Mesothelial cell of epicardium (in vitro differentiated cells): ENCODE data around the gene MLPH. TPM values are rescaled to one million over a fixed set of nuclear protein-coding genes. Genes with fewer than 3 reads are reported as not detected.

Experiments
- DNase-seq, 2 experiments: peaks; one replicate each; pipeline ENCODE4 v3.0.0; 2021; ENCODE audit warnings: low spot score in 2 of 2; ENCODE audit not compliant: unreplicated experiment in 2 of 2
- H3K27ac Mint-ChIP-seq: 2 replicates; pipeline ENCODE4 v1.8.0; 2021; ENCODE audit warnings: mixed read lengths
- H3K27me3 Mint-ChIP-seq: 2 replicates; pipeline ENCODE4 v1.8.0; 2021; ENCODE audit warnings: low read depth, mixed read lengths
- H3K36me3 Mint-ChIP-seq: 2 replicates; pipeline ENCODE4 v1.8.0; 2021; ENCODE audit warnings: mixed read lengths
- H3K4me1 Mint-ChIP-seq: 2 replicates; pipeline ENCODE4 v1.8.0; 2021; ENCODE audit warnings: mixed read lengths
- H3K4me3 Mint-ChIP-seq: 2 replicates; pipeline ENCODE4 v1.8.0; 2021; ENCODE audit warnings: mild to moderate bottlenecking, moderate library complexity, mixed read lengths
- H3K9me3 Mint-ChIP-seq: 2 replicates; pipeline ENCODE4 v1.8.0; 2021; ENCODE audit warnings: mixed read lengths
- microRNA-seq: library from miRNA; unstranded; fragments of <30 nt; microRNA quantifications from one replicate; pipeline ENCODE4 v1.2.0, GENCODE V29; 2021; ENCODE audit warnings: inconsistent platforms, mixed read lengths
- total RNA-seq: library from RNA; stranded (reverse); gene quantifications from 3 replicates; pipeline ENCODE4 v1.2.1, GENCODE V29; 2021
- TF ChIP-seq, protein P1 (sequence below): fragments of 200-600 bp; sonication (generic); IDR thresholded peaks from one replicate; pipeline ENCODE4 v1.5.0; 2021; ENCODE audit warnings: antibody characterized with exemption; ENCODE audit not compliant: unreplicated experiment

Gene MLPH
- total RNA-seq, 1 donor from 2014 or later, result 6.1 TPM

DNA sequence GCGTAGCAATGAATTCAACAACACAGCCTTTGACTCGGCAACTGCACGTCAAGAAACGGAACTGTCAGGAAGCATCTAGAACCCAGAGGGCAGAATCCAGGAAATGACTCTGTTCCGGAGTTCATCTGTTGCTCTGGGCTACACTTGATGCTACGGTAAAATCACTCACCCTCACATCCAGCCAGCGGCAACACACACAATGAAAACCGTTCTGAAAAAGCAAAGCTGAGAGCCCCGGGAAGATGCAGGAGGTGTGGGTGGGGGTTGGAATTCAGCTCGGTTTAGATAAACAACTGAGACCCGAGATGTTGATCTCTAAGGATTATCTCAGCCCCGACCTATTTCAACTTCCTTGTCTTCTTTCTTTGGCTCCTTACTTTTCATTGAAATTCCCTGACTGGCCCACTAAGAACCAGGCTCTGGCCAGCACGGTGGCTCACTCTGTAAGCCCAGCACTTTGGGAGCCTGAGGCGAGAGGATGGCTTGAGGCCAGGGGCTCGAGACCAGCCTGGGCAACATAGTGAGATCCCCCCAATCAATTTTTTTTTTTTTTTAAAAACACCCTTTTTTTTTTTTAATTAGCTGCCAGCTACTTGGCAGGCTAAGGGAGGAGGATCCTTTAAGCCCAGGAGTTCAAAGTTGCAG lies 116.8 kb downstream of the MLPH start:
- Mint-ChIP-seq H3K9me3 (peaks cover 8% of the 10 kb centered on the region), H3K4me3 (no peak overlapping the region)

DNA sequence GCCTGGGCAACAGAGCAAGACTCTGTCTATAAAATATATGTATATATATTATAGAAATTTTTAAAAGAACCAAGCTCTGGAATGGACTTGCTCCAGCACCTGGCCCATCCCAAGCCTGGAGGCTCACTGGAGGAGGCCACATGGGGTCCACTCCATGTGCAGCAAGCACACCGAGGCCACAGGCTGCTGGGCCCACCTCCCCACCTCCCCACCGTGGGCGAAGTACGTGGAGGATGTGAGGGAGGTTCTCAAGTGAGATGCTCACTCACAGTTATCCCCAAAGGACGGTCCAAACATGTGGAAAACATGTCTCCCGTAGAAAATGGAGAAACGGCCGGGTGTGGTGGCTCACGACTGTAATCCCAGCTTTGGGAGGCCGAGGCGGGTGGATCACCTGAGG lies 117.3 kb downstream of the MLPH start:
- no peak overlapping the region for H3K4me3 Mint-ChIP-seq
- H3K27me3 Mint-ChIP-seq, result peaks cover 15% of the 10 kb centered on the region
- no peaks in the 10 kb centered on the region for H3K36me3 Mint-ChIP-seq
- H3K9me3 Mint-ChIP-seq, result peaks cover 8% of the 10 kb centered on the region
- peaks cover 34% of the 10 kb centered on the region for H3K4me1 Mint-ChIP-seq
- no peak for DNase-seq
- H3K27ac Mint-ChIP-seq, result no peak overlapping the region
- TF ChIP-seq, protein P1, sequence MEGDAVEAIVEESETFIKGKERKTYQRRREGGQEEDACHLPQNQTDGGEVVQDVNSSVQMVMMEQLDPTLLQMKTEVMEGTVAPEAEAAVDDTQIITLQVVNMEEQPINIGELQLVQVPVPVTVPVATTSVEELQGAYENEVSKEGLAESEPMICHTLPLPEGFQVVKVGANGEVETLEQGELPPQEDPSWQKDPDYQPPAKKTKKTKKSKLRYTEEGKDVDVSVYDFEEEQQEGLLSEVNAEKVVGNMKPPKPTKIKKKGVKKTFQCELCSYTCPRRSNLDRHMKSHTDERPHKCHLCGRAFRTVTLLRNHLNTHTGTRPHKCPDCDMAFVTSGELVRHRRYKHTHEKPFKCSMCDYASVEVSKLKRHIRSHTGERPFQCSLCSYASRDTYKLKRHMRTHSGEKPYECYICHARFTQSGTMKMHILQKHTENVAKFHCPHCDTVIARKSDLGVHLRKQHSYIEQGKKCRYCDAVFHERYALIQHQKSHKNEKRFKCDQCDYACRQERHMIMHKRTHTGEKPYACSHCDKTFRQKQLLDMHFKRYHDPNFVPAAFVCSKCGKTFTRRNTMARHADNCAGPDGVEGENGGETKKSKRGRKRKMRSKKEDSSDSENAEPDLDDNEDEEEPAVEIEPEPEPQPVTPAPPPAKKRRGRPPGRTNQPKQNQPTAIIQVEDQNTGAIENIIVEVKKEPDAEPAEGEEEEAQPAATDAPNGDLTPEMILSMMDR, result no peak

More for the DNA sequence above, 116.8 kb downstream of the MLPH start:
- peaks cover 34% of the 10 kb centered on the region for H3K4me1 Mint-ChIP-seq
- H3K36me3 Mint-ChIP-seq, result no peaks in the 10 kb centered on the region
- TF ChIP-seq, protein P1, result no peak
- DNase-seq, result no peak
- H3K27ac Mint-ChIP-seq, result no peak overlapping the region
- H3K27me3 Mint-ChIP-seq, result peaks cover 15% of the 10 kb centered on the region

Small RNA genes lying within 50 kb of the gene (microRNA-seq; reads per million reads assigned to microRNA genes)
- not detected for gene MIR6811

Other genes with a start within 250 kb of the MLPH start
- 544 to 655 TPM (median 645 TPM) in 3 replicates for gene COL6A3, start 73.1 kb upstream of the MLPH start, total RNA-seq
- not detected in 3 replicates for gene PRLH, start 79.3 kb downstream of the MLPH start, total RNA-seq
- 10.6 to 12.7 TPM (median 11.0 TPM) in 3 replicates for gene RAB17, start 103.5 kb downstream of the MLPH start, total RNA-seq
- 43.6 to 47.5 TPM (median 47.2 TPM) in 3 replicates for gene LRRFIP1, start 140.3 kb downstream of the MLPH start, total RNA-seq